ENCODE data around the gene MMP17. TPM values are rescaled to one million over a fixed set of nuclear protein-coding genes. Genes with fewer than 3 reads are reported as not detected.

Gene MMP17
- polyA plus RNA-seq, 1 donor (not counting 4 experiments of a cell fraction or from before 2014, with no cell fraction given), result 2.3 TPM

- no peaks in the 10 kb centered on the region for H3K36me3 ChIP-seq (ENCODE audit: control insufficient read depth in 2 of 2, extremely low read depth in 1 of 2, insufficient read depth in 2 of 2, low read length in 2 of 2)
- no peak overlapping the region for H3K27ac ChIP-seq (ENCODE audit: control insufficient read depth, insufficient read depth, low read length)
- H4K20me1 ChIP-seq (ENCODE audit: control insufficient read depth, extremely low read depth, insufficient read depth, low read length), result no peaks in the 10 kb centered on the region
- H3K27me3 ChIP-seq (ENCODE audit: control insufficient read depth, extremely low read depth, insufficient read depth, low read length), result peaks cover 44% of the 10 kb centered on the region
- FAIRE-seq (no peak), DNase-seq (ENCODE audit: low read depth, low spot score) (no peak)
- H3K79me2 ChIP-seq (ENCODE audit: control insufficient read depth, insufficient read depth, low read length), result no peaks in the 10 kb centered on the region
- peaks cover 8% of the 10 kb centered on the region for H3K4me1 ChIP-seq (ENCODE audit: control insufficient read depth, extremely low read depth, insufficient read depth, low read length)
- no peaks in the 10 kb centered on the region for H3K9me1 ChIP-seq (ENCODE audit: control insufficient read depth, extremely low read depth, insufficient read depth, low read length)
- H3K4me3 ChIP-seq (ENCODE audit: control insufficient read depth in 2 of 3, extremely low read depth in 1 of 3, insufficient read depth in 2 of 3, low read depth in 1 of 3, low read length in 3 of 3), result peak overlapping the region in 2 of 3 experiments; percentile 41 to 49
- H3K9me3 ChIP-seq (ENCODE audit: control insufficient read depth, low read depth, low read length), result no peaks in the 10 kb centered on the region
- H2AFZ ChIP-seq (ENCODE audit: control insufficient read depth, low read length), result no peak overlapping the region
- dilution Hi-C loops (cut with MboI; ENCODE audit: extremely low pct_ligation_motif_present, low sequenced_read_pairs), result no loop called here
- H3K9ac ChIP-seq (ENCODE audit: control insufficient read depth, extremely low read depth, insufficient read depth, low read length), result no peak overlapping the region
- TF ChIP-seq CTCF (optimal IDR thresholded peaks at IDR 0.05 in 1 of 3, IDR thresholded peaks at IDR 0.05 in 1 of 3, conservative IDR thresholded peaks at IDR 0.05 in 1 of 3; ENCODE audit: extremely low read depth in 1 of 3, insufficient read depth in 2 of 3, low read length in 3 of 3) (no peak), EZH2 (IDR thresholded peaks at IDR 0.05; ENCODE audit: low read length) (peak; percentile 68)
- H3K4me2 ChIP-seq (ENCODE audit: control insufficient read depth, extremely low read depth, insufficient read depth, low read depth, low read length), result peak overlapping the region; percentile 66
Measured at GRCh38 chr12:131829791-131830334, 1.7 kb downstream of the MMP17 start.

- Histone ChIP-seq H3K9me3 (ENCODE audit: control insufficient read depth, low read depth, low read length) (no peaks in the 10 kb centered on the region), H3K9ac (ENCODE audit: control insufficient read depth, extremely low read depth, insufficient read depth, low read length) (no peak overlapping the region), H3K36me3 (ENCODE audit: control insufficient read depth in 2 of 2, extremely low read depth in 1 of 2, insufficient read depth in 2 of 2, low read length in 2 of 2) (no peaks in the 10 kb centered on the region), H3K27me3 (ENCODE audit: control insufficient read depth, extremely low read depth, insufficient read depth, low read length) (peaks cover 45% of the 10 kb centered on the region), H3K4me3 (ENCODE audit: control insufficient read depth in 2 of 3, extremely low read depth in 1 of 3, insufficient read depth in 2 of 3, low read depth in 1 of 3, low read length in 3 of 3) (peak overlapping the region; percentile 19 to 51 (median 49)), H3K27ac (ENCODE audit: control insufficient read depth, insufficient read depth, low read length) (no peak overlapping the region), H4K20me1 (ENCODE audit: control insufficient read depth, extremely low read depth, insufficient read depth, low read length) (no peaks in the 10 kb centered on the region), H3K79me2 (ENCODE audit: control insufficient read depth, insufficient read depth, low read length) (no peaks in the 10 kb centered on the region), H3K9me1 (ENCODE audit: control insufficient read depth, extremely low read depth, insufficient read depth, low read length) (no peaks in the 10 kb centered on the region), H3K4me2 (ENCODE audit: control insufficient read depth, extremely low read depth, insufficient read depth, low read depth, low read length) (peak overlapping the region; percentile 66), H2AFZ (ENCODE audit: control insufficient read depth, low read length) (no peak overlapping the region), H3K4me1 (ENCODE audit: control insufficient read depth, extremely low read depth, insufficient read depth, low read length) (peaks cover 8% of the 10 kb centered on the region)
- dilution Hi-C loops (cut with MboI; ENCODE audit: extremely low pct_ligation_motif_present, low sequenced_read_pairs), result no loop called here
- no peak for DNase-seq (ENCODE audit: low read depth, low spot score)
- FAIRE-seq, result no peak
- peak in 2 of 3 experiments; percentile 60 to 71 for TF ChIP-seq CTCF (optimal IDR thresholded peaks at IDR 0.05 in 1 of 3, IDR thresholded peaks at IDR 0.05 in 1 of 3, conservative IDR thresholded peaks at IDR 0.05 in 1 of 3; ENCODE audit: extremely low read depth in 1 of 3, insufficient read depth in 2 of 3, low read length in 3 of 3)
- TF ChIP-seq EZH2 (IDR thresholded peaks at IDR 0.05; ENCODE audit: low read length), result no peak
Measured at GRCh38 chr12:131830335-131830913, 2.2 kb downstream of the MMP17 start.
